ENCODE results near the gene CXXC1. TPM values are rescaled to one million over a fixed set of nuclear protein-coding genes. Genes with fewer than 3 reads are reported as not detected.
A peak's percentile ranks its signal among the peaks of the same experiment; 100 is the strongest.

Gene CXXC1
- total RNA-seq, 1 donor from 2014 or later, result 50.6 TPM

GRCh38 chr18:50307400-50307737 is 19.9 kb upstream of the CXXC1 start:
- Histone ChIP-seq H3K9ac (ENCODE audit: low read length) (no peak overlapping the region), H3K27ac (ENCODE audit: low read depth, low read length) (no peak overlapping the region)

GRCh38 chr18:50306944-50307343 is 19.5 kb upstream of the CXXC1 start:
- TF ChIP-seq CTCF (IDR thresholded peaks at IDR 0.05; ENCODE audit: insufficient read depth, low read depth, low read length) (no peak), EZH2 (IDR thresholded peaks at IDR 0.05; ENCODE audit: insufficient read depth, low read length) (no peak)
- peaks cover 24% of the 10 kb centered on the region for H3K27me3 Mint-ChIP-seq (ENCODE audit: low read depth, unreplicated experiment)
- Histone ChIP-seq H3K9ac (ENCODE audit: low read length) (no peak overlapping the region), H3K27ac (ENCODE audit: low read depth, low read length) (no peak overlapping the region), H3K4me3 (ENCODE audit: insufficient read depth, low read depth, low read length) (peak overlapping the region; percentile 60), H4K20me1 (ENCODE audit: insufficient read depth, low read length) (no peaks in the 10 kb centered on the region), H3K27me3 (ENCODE audit: insufficient read depth, low read length) (peaks cover 7% of the 10 kb centered on the region), H3K36me3 (ENCODE audit: insufficient read depth, low read length) (no peaks in the 10 kb centered on the region), H3K4me2 (ENCODE audit: low read length) (peak overlapping the region; percentile 84), H3K79me2 (ENCODE audit: insufficient read depth, low read length) (no peaks in the 10 kb centered on the region), H3K4me1 (ENCODE audit: insufficient read depth, low read length) (peaks cover 5% of the 10 kb centered on the region), H2AFZ (ENCODE audit: low read depth, low read length) (peak overlapping the region; percentile 79), H3K9me3 (ENCODE audit: insufficient read depth, low read depth, low read length) (no peaks in the 10 kb centered on the region)
- peak; percentile 87 for DNase-seq (ENCODE audit: low read depth)
- peaks cover 5% of the 10 kb centered on the region for H3K4me1 Mint-ChIP-seq (ENCODE audit: low read depth, unreplicated experiment)
- peaks cover 6% of the 10 kb centered on the region for H3K9me3 Mint-ChIP-seq (ENCODE audit: unreplicated experiment)
- FAIRE-seq, result no peak
- no peaks in the 10 kb centered on the region for H3K36me3 Mint-ChIP-seq (ENCODE audit: low read depth, unreplicated experiment)
- peak overlapping the region; percentile 85 for H3K4me3 Mint-ChIP-seq (ENCODE audit: unreplicated experiment)
- no peak overlapping the region for H3K27ac Mint-ChIP-seq (ENCODE audit: unreplicated experiment)

More at GRCh38 chr18:50307400-50307737, 19.9 kb upstream of the CXXC1 start:
- no peaks in the 10 kb centered on the region for H3K36me3 Mint-ChIP-seq (ENCODE audit: low read depth, unreplicated experiment)
- Histone ChIP-seq H3K4me3 (ENCODE audit: insufficient read depth, low read depth, low read length) (peak overlapping the region; percentile 60), H3K9me3 (ENCODE audit: insufficient read depth, low read depth, low read length) (no peaks in the 10 kb centered on the region), H2AFZ (ENCODE audit: low read depth, low read length) (peak overlapping the region; percentile 79), H3K4me2 (ENCODE audit: low read length) (peak overlapping the region; percentile 84), H3K36me3 (ENCODE audit: insufficient read depth, low read length) (no peaks in the 10 kb centered on the region), H4K20me1 (ENCODE audit: insufficient read depth, low read length) (no peaks in the 10 kb centered on the region), H3K79me2 (ENCODE audit: insufficient read depth, low read length) (no peaks in the 10 kb centered on the region), H3K27me3 (ENCODE audit: insufficient read depth, low read length) (peaks cover 7% of the 10 kb centered on the region), H3K4me1 (ENCODE audit: insufficient read depth, low read length) (peaks cover 5% of the 10 kb centered on the region)
- no peak for TF ChIP-seq CTCF (IDR thresholded peaks at IDR 0.05; ENCODE audit: insufficient read depth, low read depth, low read length)
- no peak for TF ChIP-seq EZH2 (IDR thresholded peaks at IDR 0.05; ENCODE audit: insufficient read depth, low read length)
- FAIRE-seq (no peak), DNase-seq (ENCODE audit: low read depth) (no peak)
- H3K4me3 Mint-ChIP-seq (ENCODE audit: unreplicated experiment), result peak overlapping the region; percentile 85
- H3K4me1 Mint-ChIP-seq (ENCODE audit: low read depth, unreplicated experiment), result peaks cover 5% of the 10 kb centered on the region
- H3K9me3 Mint-ChIP-seq (ENCODE audit: unreplicated experiment), result peaks cover 6% of the 10 kb centered on the region
- H3K27ac Mint-ChIP-seq (ENCODE audit: unreplicated experiment), result peak overlapping the region; percentile 9
- H3K27me3 Mint-ChIP-seq (ENCODE audit: low read depth, unreplicated experiment), result peaks cover 22% of the 10 kb centered on the region

- Histone ChIP-seq H3K79me2 (ENCODE audit: insufficient read depth, low read length) (no peaks in the 10 kb centered on the region), H3K27me3 (ENCODE audit: insufficient read depth, low read length) (peaks cover 22% of the 10 kb centered on the region), H2AFZ (ENCODE audit: low read depth, low read length) (no peak overlapping the region), H4K20me1 (ENCODE audit: insufficient read depth, low read length) (no peaks in the 10 kb centered on the region), H3K4me1 (ENCODE audit: insufficient read depth, low read length) (no peaks in the 10 kb centered on the region), H3K4me2 (ENCODE audit: low read length) (no peak overlapping the region), H3K27ac (ENCODE audit: low read depth, low read length) (no peak overlapping the region), H3K9ac (ENCODE audit: low read length) (no peak overlapping the region), H3K9me3 (ENCODE audit: insufficient read depth, low read depth, low read length) (no peaks in the 10 kb centered on the region), H3K36me3 (ENCODE audit: insufficient read depth, low read length) (no peaks in the 10 kb centered on the region), H3K4me3 (ENCODE audit: insufficient read depth, low read depth, low read length) (no peak overlapping the region)
- Mint-ChIP-seq H3K27ac (ENCODE audit: unreplicated experiment) (no peak overlapping the region), H3K27me3 (ENCODE audit: low read depth, unreplicated experiment) (peaks cover 26% of the 10 kb centered on the region), H3K36me3 (ENCODE audit: low read depth, unreplicated experiment) (no peaks in the 10 kb centered on the region), H3K4me1 (ENCODE audit: low read depth, unreplicated experiment) (no peaks in the 10 kb centered on the region), H3K4me3 (ENCODE audit: unreplicated experiment) (no peak overlapping the region), H3K9me3 (ENCODE audit: unreplicated experiment) (peaks cover 2% of the 10 kb centered on the region)
- no peak for DNase-seq (ENCODE audit: low read depth)
- TF ChIP-seq CTCF (IDR thresholded peaks at IDR 0.05; ENCODE audit: insufficient read depth, low read depth, low read length) (no peak), EZH2 (IDR thresholded peaks at IDR 0.05; ENCODE audit: insufficient read depth, low read length) (no peak)
- no peak for FAIRE-seq
Measured at GRCh38 chr18:50301074-50301473, 13.6 kb upstream of the CXXC1 start.

Measured in astrocyte (in vitro differentiated cells and primary cell).